ENCODE results near the gene OR2A5. TPM values are rescaled to one million over a fixed set of nuclear protein-coding genes. Genes with fewer than 3 reads are reported as not detected.

OR2A5 gene
- total and polyA plus RNA-seq, 2 donors from 2014 or later, result not detected

- no peak for DNase-seq
- H3K27ac ChIP-seq (ENCODE audit: low read depth in 2 of 2, low read length in 2 of 2), result no peak overlapping the region
- H3K4me1 ChIP-seq (ENCODE audit: control insufficient read depth in 2 of 3, insufficient read depth in 2 of 3, low read depth in 1 of 3, low read length in 3 of 3), result no peaks in the 10 kb centered on the region
- no peaks in the 10 kb centered on the region for H3K9me3 ChIP-seq (ENCODE audit: control insufficient read depth in 2 of 3, insufficient read depth in 1 of 3, low read length in 3 of 3)
- H3K27me3 ChIP-seq (ENCODE audit: control insufficient read depth, insufficient read depth, low read length), result no peaks in the 10 kb centered on the region
- H3K4me3 ChIP-seq (ENCODE audit: low read length in 3 of 3), result no peak overlapping the region
- no peak for FAIRE-seq
- no peak overlapping the region for H3K9ac ChIP-seq (ENCODE audit: low read length in 3 of 3)
- H3K36me3 ChIP-seq (ENCODE audit: control insufficient read depth in 2 of 3, insufficient read depth in 3 of 3, low read length in 3 of 3), result no peaks in the 10 kb centered on the region
- intact Hi-C loops (cut with DNase I), result no loop called here
- no peak for TF ChIP-seq CTCF (IDR thresholded peaks at IDR 0.05; ENCODE audit: borderline replicate concordance, extremely low read depth, insufficient read depth)
Observed at GRCh38 chr7:144036302-144036885, 12.4 kb upstream of the OR2A5 start.

DNA sequence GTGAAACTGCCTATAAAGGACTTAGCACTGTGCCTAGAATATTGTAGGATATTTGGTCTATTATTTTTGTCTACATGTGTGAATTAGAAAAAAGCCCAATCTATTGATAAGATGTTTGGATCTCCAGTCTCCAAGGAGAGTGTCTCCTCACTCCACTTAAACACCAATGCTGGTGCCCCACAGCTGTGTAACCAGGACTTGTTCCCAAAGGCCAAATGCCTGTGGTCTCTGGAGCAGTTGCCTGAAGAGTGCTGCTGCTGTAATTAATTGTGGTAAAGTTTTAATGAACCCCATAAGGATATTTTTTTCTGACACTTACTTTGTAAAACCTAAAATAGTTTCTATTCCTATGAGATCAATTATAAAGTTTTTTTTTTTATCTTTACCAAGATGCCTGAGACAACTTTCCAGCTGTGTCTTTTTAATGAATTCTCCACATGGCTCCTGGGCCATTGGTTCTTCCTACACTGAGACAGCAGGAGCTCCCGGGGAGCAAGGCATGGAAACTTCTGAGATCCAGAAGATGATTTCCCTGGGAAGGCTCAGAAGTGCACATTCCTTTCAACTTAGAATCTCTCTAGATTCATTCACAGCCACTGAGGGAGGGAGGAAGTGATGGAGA lies 11.2 kb upstream of the OR2A5 start:
- no peak overlapping the region for H3K9ac ChIP-seq (ENCODE audit: low read length in 3 of 3)
- FAIRE-seq (no peak), DNase-seq (no peak)
- no peak for TF ChIP-seq CTCF (IDR thresholded peaks at IDR 0.05; ENCODE audit: borderline replicate concordance, extremely low read depth, insufficient read depth)
- no peaks in the 10 kb centered on the region for H3K27me3 ChIP-seq (ENCODE audit: control insufficient read depth, insufficient read depth, low read length)
- no peaks in the 10 kb centered on the region for H3K36me3 ChIP-seq (ENCODE audit: control insufficient read depth in 2 of 3, insufficient read depth in 3 of 3, low read length in 3 of 3)
- no peak overlapping the region for H3K4me3 ChIP-seq (ENCODE audit: low read length in 3 of 3)
- intact Hi-C loops (cut with DNase I), result no loop called here
- no peak overlapping the region for H3K27ac ChIP-seq (ENCODE audit: low read depth in 2 of 2, low read length in 2 of 2)
- no peaks in the 10 kb centered on the region for H3K9me3 ChIP-seq (ENCODE audit: control insufficient read depth in 2 of 3, insufficient read depth in 1 of 3, low read length in 3 of 3)
- H3K4me1 ChIP-seq (ENCODE audit: control insufficient read depth in 2 of 3, insufficient read depth in 2 of 3, low read depth in 1 of 3, low read length in 3 of 3), result no peaks in the 10 kb centered on the region

GRCh38 chr7:144038887-144039286 lies 9.9 kb upstream of the OR2A5 start:
- Histone ChIP-seq H3K27me3 (ENCODE audit: control insufficient read depth, insufficient read depth, low read length) (no peaks in the 10 kb centered on the region), H3K36me3 (ENCODE audit: control insufficient read depth in 2 of 3, insufficient read depth in 3 of 3, low read length in 3 of 3) (no peaks in the 10 kb centered on the region), H3K27ac (ENCODE audit: low read depth in 2 of 2, low read length in 2 of 2) (no peak overlapping the region), H3K4me3 (ENCODE audit: low read length in 3 of 3) (no peak overlapping the region), H3K9me3 (ENCODE audit: control insufficient read depth in 2 of 3, insufficient read depth in 1 of 3, low read length in 3 of 3) (no peaks in the 10 kb centered on the region), H3K4me1 (ENCODE audit: control insufficient read depth in 2 of 3, insufficient read depth in 2 of 3, low read depth in 1 of 3, low read length in 3 of 3) (no peaks in the 10 kb centered on the region), H3K9ac (ENCODE audit: low read length in 3 of 3) (no peak overlapping the region)
- no peak for TF ChIP-seq CTCF (IDR thresholded peaks at IDR 0.05; ENCODE audit: borderline replicate concordance, extremely low read depth, insufficient read depth)
- DNase-seq, result no peak
- intact Hi-C loops (cut with DNase I), result no loop called here
- FAIRE-seq, result no peak

Data from kidney (tissue), 14 donors.